NK-92 treated with Interleukin-12 subunit alpha and Interleukin-12 subunit beta, amount 100 ng/mL, for 24 hours (cell line): ENCODE measurements around the gene ARHGAP15.

Experiments
- DNase-seq: peaks from one replicate; lab custom pipeline; 2025; lab: John Stamatoyannopoulos, UW

ARHGAP15 gene

GRCh38 chr2:143726151-143726845, 597.1 kb downstream of the ARHGAP15 start:
- no peak for DNase-seq

- DNase-seq, result no peak
Measured at GRCh38 chr2:143728498-143728897, 599.3 kb downstream of the ARHGAP15 start.

GRCh38 chr2:143729296-143729814, 600.1 kb downstream of the ARHGAP15 start:
- no peak for DNase-seq

- DNase-seq, result no peak
Measured at GRCh38 chr2:143730155-143730952, 601.1 kb downstream of the ARHGAP15 start.

- no peak for DNase-seq
Measured at GRCh38 chr2:143730953-143731260, 601.7 kb downstream of the ARHGAP15 start.

- no peak for DNase-seq
Measured at GRCh38 chr2:143732076-143732475, 602.9 kb downstream of the ARHGAP15 start.

GRCh38 chr2:143732871-143733270, 603.7 kb downstream of the ARHGAP15 start:
- no peak for DNase-seq

GRCh38 chr2:143734507-143734906, 605.3 kb downstream of the ARHGAP15 start:
- no peak for DNase-seq

GRCh38 chr2:143736904-143737303, 607.7 kb downstream of the ARHGAP15 start:
- no peak for DNase-seq

GRCh38 chr2:143740431-143740830, 611.2 kb downstream of the ARHGAP15 start:
- no peak for DNase-seq

- no peak for DNase-seq
Measured at GRCh38 chr2:143741205-143741604, 612.0 kb downstream of the ARHGAP15 start.

GRCh38 chr2:143742581-143742980, 613.4 kb downstream of the ARHGAP15 start:
- DNase-seq, result no peak

GRCh38 chr2:143744114-143744513, 614.9 kb downstream of the ARHGAP15 start:
- DNase-seq, result no peak

- DNase-seq, result no peak
Measured at GRCh38 chr2:143745060-143745459, 615.8 kb downstream of the ARHGAP15 start.

- DNase-seq, result no peak
Measured at GRCh38 chr2:143754742-143755141, 625.5 kb downstream of the ARHGAP15 start.

- no peak for DNase-seq
Measured at GRCh38 chr2:143758629-143759330, 629.6 kb downstream of the ARHGAP15 start.

GRCh38 chr2:143759455-143759854, 630.2 kb downstream of the ARHGAP15 start:
- no peak for DNase-seq

- no peak for DNase-seq
Measured at GRCh38 chr2:143762176-143762928, 633.1 kb downstream of the ARHGAP15 start.

GRCh38 chr2:143764261-143764660, 635.0 kb downstream of the ARHGAP15 start:
- no peak for DNase-seq

GRCh38 chr2:143764706-143765105, 635.5 kb downstream of the ARHGAP15 start:
- no peak for DNase-seq

GRCh38 chr2:143768991-143769390, 639.8 kb downstream of the ARHGAP15 start:
- DNase-seq, result no peak

GRCh38 chr2:143771939-143772338, 642.7 kb downstream of the ARHGAP15 start:
- DNase-seq, result no peak
